NB4 (cell line): ENCODE results near the gene SH3PXD2A.
A peak's percentile ranks its signal among the peaks of the same experiment; 100 is the strongest.

ENCODE experiments used
- DNase-seq: peaks from one replicate; pipeline ENCODE4 v3.0.0; 2010; ENCODE audit warnings: low read depth
- H3K4me3 ChIP-seq: one replicate; pipeline ENCODE4 v1.5.1; 2011; ENCODE audit warnings: mild to moderate bottlenecking, low read depth, low read length, moderate library complexity
- MYC ChIP-seq: IDR thresholded peaks from 2 replicates; pipeline ENCODE4 v1.6.1; 2011; ENCODE audit warnings: low read depth, low read length
- POLR2A ChIP-seq: IDR thresholded peaks from 2 replicates; pipeline ENCODE4 v1.6.1; 2011; ENCODE audit warnings: mild to moderate bottlenecking; ENCODE audit not compliant: insufficient read length; ENCODE audit errors: extremely low read depth
- TF ChIP-seq, protein P1 (sequence below): IDR thresholded peaks from one replicate; pipeline ENCODE4 v1.5.1; 2012; ENCODE audit warnings: low read depth, low read length
- TF ChIP-seq, protein P2 (sequence below): IDR thresholded peaks from 2 replicates; pipeline ENCODE4 v1.6.1; 2011; ENCODE audit warnings: low read depth, low read length

The SH3PXD2A gene

DNA sequence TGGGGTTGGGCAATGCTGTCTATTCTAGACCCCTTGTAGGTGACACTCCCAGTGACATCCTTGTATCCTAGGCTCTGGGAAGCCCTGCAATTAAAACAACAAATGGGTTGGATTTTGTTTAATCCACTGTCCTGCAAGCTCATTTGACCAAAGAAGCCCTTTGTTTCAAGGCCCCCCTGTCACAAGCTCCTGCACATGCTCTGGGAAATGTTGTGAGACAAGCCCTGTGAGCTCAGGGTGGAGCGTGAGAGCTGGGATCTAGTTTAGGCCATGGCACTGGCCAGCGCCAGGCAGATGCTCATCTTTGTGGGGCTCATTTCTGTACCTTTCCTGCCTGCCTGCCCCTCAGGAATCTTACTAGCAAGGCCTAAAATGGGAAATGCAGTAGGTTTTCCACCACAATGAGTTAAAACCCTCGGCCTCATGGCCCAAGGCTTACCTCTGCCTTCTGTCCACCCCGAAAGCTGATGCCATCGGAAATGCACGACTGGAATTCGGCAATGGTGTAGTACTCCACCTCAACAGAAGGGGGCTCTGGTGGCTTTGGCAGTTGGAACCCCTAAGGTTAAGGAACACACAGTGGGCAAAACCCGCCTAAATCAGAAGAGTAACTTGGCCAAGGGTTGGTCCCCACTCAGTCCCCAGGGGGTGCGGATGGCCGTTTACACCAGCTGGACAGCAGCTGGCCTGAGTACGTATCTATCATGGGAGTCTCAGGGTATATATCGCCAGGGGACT is 249.8 kb downstream of the SH3PXD2A start:
- peak; percentile 70 for DNase-seq
- no peak overlapping the region for H3K4me3 ChIP-seq
- TF ChIP-seq MYC (no peak), POLR2A (no peak)
- TF ChIP-seq, protein P1, sequence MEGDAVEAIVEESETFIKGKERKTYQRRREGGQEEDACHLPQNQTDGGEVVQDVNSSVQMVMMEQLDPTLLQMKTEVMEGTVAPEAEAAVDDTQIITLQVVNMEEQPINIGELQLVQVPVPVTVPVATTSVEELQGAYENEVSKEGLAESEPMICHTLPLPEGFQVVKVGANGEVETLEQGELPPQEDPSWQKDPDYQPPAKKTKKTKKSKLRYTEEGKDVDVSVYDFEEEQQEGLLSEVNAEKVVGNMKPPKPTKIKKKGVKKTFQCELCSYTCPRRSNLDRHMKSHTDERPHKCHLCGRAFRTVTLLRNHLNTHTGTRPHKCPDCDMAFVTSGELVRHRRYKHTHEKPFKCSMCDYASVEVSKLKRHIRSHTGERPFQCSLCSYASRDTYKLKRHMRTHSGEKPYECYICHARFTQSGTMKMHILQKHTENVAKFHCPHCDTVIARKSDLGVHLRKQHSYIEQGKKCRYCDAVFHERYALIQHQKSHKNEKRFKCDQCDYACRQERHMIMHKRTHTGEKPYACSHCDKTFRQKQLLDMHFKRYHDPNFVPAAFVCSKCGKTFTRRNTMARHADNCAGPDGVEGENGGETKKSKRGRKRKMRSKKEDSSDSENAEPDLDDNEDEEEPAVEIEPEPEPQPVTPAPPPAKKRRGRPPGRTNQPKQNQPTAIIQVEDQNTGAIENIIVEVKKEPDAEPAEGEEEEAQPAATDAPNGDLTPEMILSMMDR = peak; percentile 89
- TF ChIP-seq, protein P2, sequence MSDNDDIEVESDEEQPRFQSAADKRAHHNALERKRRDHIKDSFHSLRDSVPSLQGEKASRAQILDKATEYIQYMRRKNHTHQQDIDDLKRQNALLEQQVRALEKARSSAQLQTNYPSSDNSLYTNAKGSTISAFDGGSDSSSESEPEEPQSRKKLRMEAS = no peak

DNA sequence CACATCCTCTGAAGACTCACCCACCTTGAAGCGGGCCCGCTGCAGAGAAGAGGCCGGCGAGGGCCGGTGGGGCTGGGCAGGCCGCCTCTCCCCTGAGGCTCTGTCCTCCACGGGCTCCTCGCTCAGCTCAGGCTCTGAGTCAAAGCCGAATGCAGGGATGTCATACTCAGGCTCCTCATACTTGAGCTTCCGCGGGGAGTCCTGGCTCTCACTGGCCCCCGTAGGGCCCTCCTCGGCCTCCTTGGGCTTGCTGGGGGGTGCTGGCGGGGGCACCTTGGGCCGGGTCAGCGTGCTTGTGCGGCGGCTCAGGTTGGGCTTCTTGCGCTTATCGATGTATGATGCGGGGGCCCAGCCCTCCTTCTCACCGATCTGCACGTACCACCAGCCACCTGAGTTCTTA is 252.0 kb downstream of the SH3PXD2A start:
- TF ChIP-seq MYC = no peak
- TF ChIP-seq POLR2A = no peak
- TF ChIP-seq, protein P2 = no peak
- H3K4me3 ChIP-seq = no peak overlapping the region
- no peak for DNase-seq

DNA sequence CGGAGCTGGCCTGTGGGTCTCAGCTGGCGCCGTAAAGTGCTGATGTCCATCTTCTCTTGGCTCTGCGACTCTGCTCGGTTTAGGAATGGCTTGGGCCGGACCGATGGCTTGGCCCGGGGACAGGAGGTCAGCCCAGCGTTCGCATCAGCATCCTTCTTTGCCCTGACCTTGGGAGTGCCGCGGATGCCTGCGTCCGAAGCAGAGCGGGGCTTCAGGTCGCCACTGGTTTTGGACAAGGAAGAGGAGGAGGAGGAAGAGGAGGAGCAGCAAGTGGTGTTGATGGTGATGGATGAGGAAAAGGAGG is 252.6 kb downstream of the SH3PXD2A start:
- H3K4me3 ChIP-seq = no peak overlapping the region
- TF ChIP-seq MYC = no peak
- TF ChIP-seq POLR2A = no peak
- TF ChIP-seq, protein P1 = no peak
- TF ChIP-seq, protein P2 = no peak
- no peak for DNase-seq

DNA sequence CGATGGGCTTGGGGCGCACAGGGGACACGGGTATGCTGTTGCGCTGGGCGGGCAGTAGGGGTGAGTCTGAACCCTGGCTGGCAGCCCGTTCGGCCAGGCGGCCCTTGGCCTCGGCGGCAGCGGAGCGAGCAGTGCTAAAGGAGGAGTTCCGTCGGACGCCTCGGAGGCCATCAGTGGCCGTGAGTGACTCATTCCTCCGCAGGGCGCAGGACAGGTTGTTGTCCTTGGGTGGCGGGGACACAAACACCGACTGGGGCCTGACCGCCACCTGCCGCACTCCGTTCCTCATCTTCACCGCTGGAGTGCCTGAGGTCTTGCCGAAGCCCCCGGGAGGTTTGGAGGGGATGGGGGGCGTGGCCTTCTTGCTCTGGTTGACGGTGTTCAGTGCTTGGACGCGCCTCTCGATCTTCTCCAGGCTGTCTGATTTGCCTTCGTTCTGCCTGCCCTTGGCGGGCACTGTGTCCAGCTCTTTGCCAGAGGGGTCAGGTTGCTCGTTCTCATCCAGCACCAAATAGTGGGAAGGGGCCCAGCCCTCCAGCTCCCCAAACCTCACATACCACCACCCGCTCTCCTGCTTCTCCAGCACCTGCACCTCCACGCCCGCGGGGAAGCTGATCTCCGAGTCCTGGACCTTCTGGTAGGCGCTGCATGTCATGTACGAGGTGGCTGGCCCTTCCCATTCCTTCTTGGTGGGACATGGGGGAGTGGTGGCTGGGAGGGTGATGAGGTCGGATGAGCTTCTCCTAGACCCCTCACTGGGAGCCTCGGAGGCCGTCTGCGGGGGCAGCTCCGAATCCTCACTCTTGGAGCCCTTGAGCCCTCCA is 253.1 kb downstream of the SH3PXD2A start:
- no peak for TF ChIP-seq MYC
- TF ChIP-seq, protein P1 = no peak
- TF ChIP-seq POLR2A = no peak
- TF ChIP-seq, protein P2 = no peak
- DNase-seq = no peak
- no peak overlapping the region for H3K4me3 ChIP-seq

DNA sequence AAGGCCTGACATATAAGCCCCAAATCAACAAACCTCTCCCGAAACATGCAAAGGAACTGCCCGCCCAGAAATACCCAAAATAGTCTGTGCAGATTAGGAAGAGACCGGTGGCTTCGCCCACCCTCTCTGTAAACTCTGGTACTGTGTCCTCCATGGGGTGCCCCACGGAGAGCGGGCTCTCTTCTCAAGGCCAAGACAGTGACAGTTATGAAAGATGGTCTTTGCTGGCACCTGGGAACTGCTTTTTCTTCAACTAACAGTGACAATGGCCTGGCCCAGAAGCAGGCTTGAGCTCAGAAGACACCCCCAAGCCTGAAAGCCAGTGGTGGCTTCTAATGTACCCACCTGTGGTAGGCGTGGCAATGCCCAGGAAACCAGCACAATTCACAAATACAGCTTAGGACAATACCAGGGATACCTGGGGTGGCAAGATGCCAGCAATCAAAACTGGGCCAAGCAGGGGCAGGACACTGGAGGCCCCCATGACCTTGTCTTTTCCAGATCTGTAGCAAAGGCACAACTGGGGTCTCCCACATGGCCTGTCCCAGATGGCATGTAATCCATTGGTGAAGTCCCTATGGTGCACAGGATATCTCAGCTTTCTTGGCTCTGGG is 254.3 kb downstream of the SH3PXD2A start:
- DNase-seq = no peak
- TF ChIP-seq, protein P1 = no peak
- TF ChIP-seq, protein P2 = no peak
- no peak for TF ChIP-seq MYC
- TF ChIP-seq POLR2A = no peak
- H3K4me3 ChIP-seq = no peak overlapping the region
